K562 (cell line): ENCODE measurements around the gene CPED1. TPM values are rescaled to one million over a fixed set of nuclear protein-coding genes. Genes with fewer than 3 reads are reported as not detected.

ENCODE experiments used
- ADNP ChIP-seq: fragments of 200-800 bp; sonication (Bioruptor generic); IDR thresholded peaks from 2 replicates; pipeline ENCODE4 v1.6.1; 2016; ENCODE audit warnings: missing genetic modification characterization, missing compliant biosample characterization
- ATF1 ChIP-seq, 2 experiments: fragments of 450-650 bp in 1 of 2; IDR thresholded peaks; 2 replicates each; pipeline ENCODE4 v1.6.1; 2016; ENCODE audit warnings: missing compliant biosample characterization in 1 of 2, missing genetic modification characterization in 1 of 2
- BHLHE40 ChIP-seq: IDR thresholded peaks from 2 replicates; pipeline ENCODE4 v1.6.1; 2011; ENCODE audit warnings: low read length, improper control_type of control experiment
- CBFA2T2 ChIP-seq: fragments of 450-650 bp; conservative IDR thresholded peaks from 2 replicates; pipeline ENCODE4 v1.6.1; 2017; ENCODE audit warnings: mild to moderate bottlenecking
- EP300 ChIP-seq: IDR thresholded peaks from 2 replicates; pipeline ENCODE4 v1.6.1; 2012; ENCODE audit warnings: low read length, improper control_type of control experiment
- ETS2 ChIP-seq: IDR thresholded peaks from 2 replicates; pipeline ENCODE4 v1.6.1; 2016; ENCODE audit warnings: borderline replicate concordance, missing genetic modification characterization, mild to moderate bottlenecking, moderate library complexity, missing compliant biosample characterization; ENCODE audit not compliant: poor library complexity, severe bottlenecking
- HCFC1 ChIP-seq: IDR thresholded peaks from 2 replicates; pipeline ENCODE4 v1.6.1; 2012; ENCODE audit warnings: low read depth, low read length, improper control_type of control experiment
- HNRNPUL1 ChIP-seq: fragments of 200-400 bp; formaldehyde crosslinking; IDR thresholded peaks from 2 replicates; pipeline ENCODE4 v1.6.1; 2017; ENCODE audit warnings: low read length
- MAZ ChIP-seq, 2 experiments: fragments of 450-650 bp in 1 of 2; sonication (generic) in 1 of 2; formaldehyde crosslinking; IDR thresholded peaks in 1 of 2; conservative IDR thresholded peaks in 1 of 2; 2 replicates each; pipeline versions ENCODE4 v1.4.0 to v1.5.0; 2020; ENCODE audit warnings: mild to moderate bottlenecking in 1 of 2, missing genetic modification reagents in 1 of 2
- SIRT6 ChIP-seq: IDR thresholded peaks from one replicate; pipeline ENCODE4 v1.6.1; 2012; ENCODE audit warnings: low read depth, mild to moderate bottlenecking, control low read depth, inconsistent platforms, low read length, moderate library complexity
- SP1 ChIP-seq: sonication (generic); formaldehyde crosslinking; IDR thresholded peaks from 2 replicates; pipeline ENCODE4 v1.8.1; 2022; ENCODE audit warnings: mild to moderate bottlenecking, missing genetic modification reagents
- TCFL5 ChIP-seq: fragments of 250-450 bp; sonication (Bioruptor Pico); conservative IDR thresholded peaks from 2 replicates; pipeline ENCODE4 v1.6.1; 2021; ENCODE audit warnings: mild to moderate bottlenecking, moderate library complexity, matching md5 sums
- ZNF12 ChIP-seq: sonication (generic); formaldehyde crosslinking; IDR thresholded peaks from 2 replicates; pipeline ENCODE4 v1.4.0; 2020; ENCODE audit warnings: mild to moderate bottlenecking, missing genetic modification reagents
- polyA plus RNA-seq, 8 experiments: library from polyadenylated mRNA; depleted of rRNA in 4 of 8; stranded (reverse) in 5 of 8; unstranded in 3 of 8; fragments of >200 nt; fragmentation: Nextera tagmentation in 2 of 8; fragmentation: Illumina TruSeq in 1 of 8; extraction: Ambion mirVana in 2 of 8; extraction: Trizol in 1 of 8; gene quantifications; 2 replicates each; pipeline versions ENCODE4 v1.2.1 to v1.2.3, GENCODE V29; 2011 to 2014; ENCODE audit warnings: inconsistent platforms in 1 of 8, missing spikeins in 1 of 8
- total RNA-seq, 7 experiments: library from RNA; depleted of rRNA in 6 of 7; stranded (reverse); fragments of >200 nt in 6 of 7; fragmentation: Illumina TruSeq in 2 of 7; extraction: Trizol in 2 of 7; gene quantifications; 2 replicates each; pipeline versions ENCODE4 v1.2.1 to v1.2.3, GENCODE V29; 2011 to 2021; ENCODE audit warnings: low replicate concordance in 1 of 7
- TF ChIP-seq, protein P1 (sequence below): fragments of 250-450 bp; sonication (Bioruptor Pico); IDR thresholded peaks from 2 replicates; pipeline ENCODE4 v1.4.0; 2020
- TF ChIP-seq, protein P2 (sequence below): fragments of 200-800 bp; sonication (Bioruptor generic); IDR thresholded peaks from 2 replicates; pipeline ENCODE4 v1.6.1; 2017; ENCODE audit warnings: missing genetic modification characterization, missing compliant biosample characterization
- TF ChIP-seq, protein P3 (sequence below): fragments of 250-450 bp; sonication (Bioruptor Pico); IDR thresholded peaks from 2 replicates; pipeline ENCODE4 v1.8.0; 2022; ENCODE audit warnings: moderate library complexity, mild to moderate bottlenecking, inconsistent platforms
- TF ChIP-seq, protein P4 (sequence below): fragments of 450-650 bp; formaldehyde crosslinking; IDR thresholded peaks from 2 replicates; pipeline ENCODE4 v1.4.0; 2020; ENCODE audit warnings: mild to moderate bottlenecking, mixed read lengths
- TF ChIP-seq, protein P5 (sequence below): fragments of 250-450 bp; sonication (Bioruptor Pico); IDR thresholded peaks from 2 replicates; pipeline ENCODE4 v1.4.0; 2020; ENCODE audit warnings: borderline replicate concordance
- TF ChIP-seq, protein P6 (sequence below): fragments of 250-450 bp; sonication (Bioruptor Pico); IDR thresholded peaks from 2 replicates; pipeline ENCODE4 v1.8.0; 2022; ENCODE audit warnings: inconsistent platforms, mild to moderate bottlenecking, moderate library complexity, borderline replicate concordance

Gene CPED1
- total and polyA plus RNA-seq, 9 of the 15 experiments (the other 6 are each of a cell fraction or from before 2014, with no cell fraction given), result 195 to 393 (median 290) TPM

DNA sequence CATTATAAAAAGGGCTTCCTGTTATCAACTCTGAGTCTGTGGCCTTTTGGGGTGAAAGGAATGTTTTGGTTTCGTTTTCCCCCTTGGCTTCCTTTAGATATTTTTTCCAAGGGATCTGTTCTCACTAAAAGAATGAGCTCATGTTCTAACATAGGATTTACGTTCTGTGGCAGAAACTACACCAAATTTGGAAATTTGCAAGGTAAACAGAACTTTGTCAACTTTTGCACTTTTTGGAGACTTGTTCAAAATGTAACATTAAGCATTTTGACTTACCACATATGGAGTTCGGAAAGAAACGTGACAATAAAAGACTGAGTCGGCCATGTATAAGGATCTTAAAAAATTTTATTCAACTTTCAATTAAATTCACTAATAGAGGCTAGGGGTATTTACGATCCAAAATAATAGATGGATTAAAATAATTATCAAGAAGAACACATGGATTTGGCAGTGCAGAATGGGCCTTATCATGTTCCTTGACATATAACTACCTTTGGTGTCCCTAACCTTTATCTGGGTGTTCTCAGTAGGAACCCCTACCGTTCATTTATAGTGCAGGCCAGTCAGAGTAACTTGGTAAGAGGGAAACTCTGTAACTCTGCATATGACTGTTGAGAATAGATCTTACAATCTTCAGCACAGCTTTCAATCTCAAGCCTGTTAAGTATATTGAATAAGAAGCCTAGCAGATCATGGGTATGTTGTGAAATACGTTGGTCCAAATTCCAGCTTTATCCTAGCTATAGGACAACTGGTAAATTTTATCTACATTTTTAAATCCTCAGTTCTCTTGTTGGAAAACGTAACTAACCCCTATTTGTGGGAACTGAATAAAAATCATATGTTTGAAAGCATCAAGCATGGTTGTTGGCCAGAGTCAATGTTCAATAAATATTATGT, 11.8 kb downstream of the CPED1 start (continued):
- TF ChIP-seq, protein P1, sequence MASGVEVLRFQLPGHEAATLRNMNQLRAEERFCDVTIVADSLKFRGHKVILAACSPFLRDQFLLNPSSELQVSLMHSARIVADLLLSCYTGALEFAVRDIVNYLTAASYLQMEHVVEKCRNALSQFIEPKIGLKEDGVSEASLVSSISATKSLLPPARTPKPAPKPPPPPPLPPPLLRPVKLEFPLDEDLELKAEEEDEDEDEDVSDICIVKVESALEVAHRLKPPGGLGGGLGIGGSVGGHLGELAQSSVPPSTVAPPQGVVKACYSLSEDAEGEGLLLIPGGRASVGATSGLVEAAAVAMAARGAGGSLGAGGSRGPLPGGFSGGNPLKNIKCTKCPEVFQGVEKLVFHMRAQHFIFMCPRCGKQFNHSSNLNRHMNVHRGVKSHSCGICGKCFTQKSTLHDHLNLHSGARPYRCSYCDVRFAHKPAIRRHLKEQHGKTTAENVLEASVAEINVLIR (CRISPR knock-in tag), result no peak
- TF ChIP-seq, protein P2, sequence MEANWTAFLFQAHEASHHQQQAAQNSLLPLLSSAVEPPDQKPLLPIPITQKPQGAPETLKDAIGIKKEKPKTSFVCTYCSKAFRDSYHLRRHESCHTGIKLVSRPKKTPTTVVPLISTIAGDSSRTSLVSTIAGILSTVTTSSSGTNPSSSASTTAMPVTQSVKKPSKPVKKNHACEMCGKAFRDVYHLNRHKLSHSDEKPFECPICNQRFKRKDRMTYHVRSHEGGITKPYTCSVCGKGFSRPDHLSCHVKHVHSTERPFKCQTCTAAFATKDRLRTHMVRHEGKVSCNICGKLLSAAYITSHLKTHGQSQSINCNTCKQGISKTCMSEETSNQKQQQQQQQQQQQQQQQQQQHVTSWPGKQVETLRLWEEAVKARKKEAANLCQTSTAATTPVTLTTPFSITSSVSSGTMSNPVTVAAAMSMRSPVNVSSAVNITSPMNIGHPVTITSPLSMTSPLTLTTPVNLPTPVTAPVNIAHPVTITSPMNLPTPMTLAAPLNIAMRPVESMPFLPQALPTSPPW (CRISPR knock-in tag), result no peak
- no peak for TF ChIP-seq TCFL5 (CRISPR knock-in tag)
- TF ChIP-seq EP300, result peak; percentile 41; the same call in 1 of the 2 replicates
- TF ChIP-seq HCFC1, result no peak
- TF ChIP-seq MAZ (CRISPR knock-in tag; conservative IDR thresholded peaks at IDR 0.05 in 1 of 2, IDR thresholded peaks at IDR 0.05 in 1 of 2), result peak in 1 of 2 experiments; percentile 44; a peak in 2 of 4 replicates
- TF ChIP-seq, protein P3, sequence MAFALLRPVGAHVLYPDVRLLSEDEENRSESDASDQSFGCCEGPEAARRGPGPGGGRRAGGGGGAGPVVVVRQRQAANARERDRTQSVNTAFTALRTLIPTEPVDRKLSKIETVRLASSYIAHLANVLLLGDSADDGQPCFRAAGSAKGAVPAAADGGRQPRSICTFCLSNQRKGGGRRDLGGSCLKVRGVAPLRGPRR (CRISPR knock-in tag), result no peak
- peak; percentile 39; the same call in 1 of the 2 replicates for TF ChIP-seq SP1 (CRISPR knock-in tag)
- TF ChIP-seq, protein P4, sequence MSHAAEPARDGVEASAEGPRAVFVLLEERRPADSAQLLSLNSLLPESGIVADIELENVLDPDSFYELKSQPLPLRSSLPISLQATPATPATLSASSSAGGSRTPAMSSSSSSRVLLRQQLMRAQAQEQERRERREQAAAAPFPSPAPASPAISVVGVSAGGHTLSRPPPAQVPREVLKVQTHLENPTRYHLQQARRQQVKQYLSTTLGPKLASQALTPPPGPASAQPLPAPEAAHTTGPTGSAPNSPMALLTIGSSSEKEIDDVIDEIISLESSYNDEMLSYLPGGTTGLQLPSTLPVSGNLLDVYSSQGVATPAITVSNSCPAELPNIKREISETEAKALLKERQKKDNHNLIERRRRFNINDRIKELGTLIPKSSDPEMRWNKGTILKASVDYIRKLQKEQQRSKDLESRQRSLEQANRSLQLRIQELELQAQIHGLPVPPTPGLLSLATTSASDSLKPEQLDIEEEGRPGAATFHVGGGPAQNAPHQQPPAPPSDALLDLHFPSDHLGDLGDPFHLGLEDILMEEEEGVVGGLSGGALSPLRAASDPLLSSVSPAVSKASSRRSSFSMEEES (CRISPR knock-in tag), result no peak
- TF ChIP-seq SIRT6, result no peak
- peak; percentile 59 for TF ChIP-seq BHLHE40
- TF ChIP-seq ZNF12 (CRISPR knock-in tag), result no peak
- TF ChIP-seq, protein P5, sequence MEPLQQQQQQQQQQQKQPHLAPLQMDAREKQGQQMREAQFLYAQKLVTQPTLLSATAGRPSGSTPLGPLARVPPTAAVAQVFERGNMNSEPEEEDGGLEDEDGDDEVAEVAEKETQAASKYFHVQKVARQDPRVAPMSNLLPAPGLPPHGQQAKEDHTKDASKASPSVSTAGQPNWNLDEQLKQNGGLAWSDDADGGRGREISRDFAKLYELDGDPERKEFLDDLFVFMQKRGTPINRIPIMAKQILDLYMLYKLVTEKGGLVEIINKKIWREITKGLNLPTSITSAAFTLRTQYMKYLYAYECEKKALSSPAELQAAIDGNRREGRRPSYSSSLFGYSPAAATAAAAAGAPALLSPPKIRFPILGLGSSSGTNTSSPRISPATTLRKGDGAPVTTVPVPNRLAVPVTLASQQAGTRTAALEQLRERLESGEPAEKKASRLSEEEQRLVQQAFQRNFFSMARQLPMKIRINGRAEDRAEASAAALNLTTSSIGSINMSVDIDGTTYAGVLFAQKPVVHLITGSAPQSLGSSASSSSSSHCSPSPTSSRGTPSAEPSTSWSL (CRISPR knock-in tag), result no peak
- no peak for TF ChIP-seq ADNP (tag)
- no peak for TF ChIP-seq CBFA2T2
- no peak for TF ChIP-seq HNRNPUL1
- no peak for TF ChIP-seq ETS2 (tag)
- TF ChIP-seq ATF1 (CRISPR knock-in tag; IDR thresholded peaks at IDR 0.05), result no peak
- peak; percentile 44; the same call in 1 of the 2 replicates for TF ChIP-seq ATF1 (tag; IDR thresholded peaks at IDR 0.05)
- TF ChIP-seq, protein P6, sequence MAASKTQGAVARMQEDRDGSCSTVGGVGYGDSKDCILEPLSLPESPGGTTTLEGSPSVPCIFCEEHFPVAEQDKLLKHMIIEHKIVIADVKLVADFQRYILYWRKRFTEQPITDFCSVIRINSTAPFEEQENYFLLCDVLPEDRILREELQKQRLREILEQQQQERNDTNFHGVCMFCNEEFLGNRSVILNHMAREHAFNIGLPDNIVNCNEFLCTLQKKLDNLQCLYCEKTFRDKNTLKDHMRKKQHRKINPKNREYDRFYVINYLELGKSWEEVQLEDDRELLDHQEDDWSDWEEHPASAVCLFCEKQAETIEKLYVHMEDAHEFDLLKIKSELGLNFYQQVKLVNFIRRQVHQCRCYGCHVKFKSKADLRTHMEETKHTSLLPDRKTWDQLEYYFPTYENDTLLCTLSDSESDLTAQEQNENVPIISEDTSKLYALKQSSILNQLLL (CRISPR knock-in tag), result no peak
